HL-60 (cell line): Measurements from ENCODE around the gene IL12RB2.
"Not testable (repeated sequence)": the region's sequence is repeated elsewhere in the genome, so short reads cannot be mapped to it uniquely, and the experiment has no call there.

Experiments used
- DNase-seq, 2 experiments: peaks; one replicate each; pipeline ENCODE4 v3.0.0-alpha.2; 2010 to 2020; ENCODE audit warnings: low read depth in 1 of 2, low spot score in 1 of 2
- H3K27ac ChIP-seq: fragments of 250-450 bp; sonication (Bioruptor Pico); replicated peaks from 2 replicates; pipeline ENCODE4 v1.5.1; 2020; ENCODE audit warnings: mild to moderate bottlenecking, moderate library complexity
- H3K27me3 ChIP-seq: fragments of 250-450 bp; sonication (Bioruptor Pico); 2 replicates; pipeline ENCODE4 v1.5.1; 2021; ENCODE audit warnings: mild to moderate bottlenecking, moderate library complexity; ENCODE audit not compliant: insufficient read depth, poor library complexity, severe bottlenecking
- H3K4me3 ChIP-seq: replicated peaks from 2 replicates; pipeline ENCODE4 v1.5.1; 2011; ENCODE audit warnings: mild to moderate bottlenecking, control low read depth, low read length; ENCODE audit not compliant: insufficient read depth
- CTCF ChIP-seq: IDR thresholded peaks from one replicate; pipeline ENCODE4 v1.5.1; 2011; ENCODE audit warnings: low read length, control low read depth, inconsistent platforms; ENCODE audit not compliant: insufficient read depth
- GABPA ChIP-seq: IDR thresholded peaks from 2 replicates; pipeline ENCODE4 v1.6.1; 2012; ENCODE audit warnings: low read depth
- POLR2AphosphoS5 ChIP-seq: IDR thresholded peaks from 2 replicates; pipeline ENCODE4 v1.6.1; 2012; ENCODE audit warnings: low read depth
- REST ChIP-seq: IDR thresholded peaks from 2 replicates; pipeline ENCODE4 v1.6.1; 2012; ENCODE audit warnings: low read depth; ENCODE audit not compliant: insufficient replicate concordance
- SPI1 ChIP-seq: IDR thresholded peaks from 2 replicates; pipeline ENCODE4 v1.6.1; 2012; ENCODE audit warnings: low read depth, mild to moderate bottlenecking, borderline replicate concordance

The IL12RB2 gene

GRCh38 chr1:67405473-67406245, 98.0 kb downstream of the IL12RB2 start:
- Histone ChIP-seq H3K4me3 (no peak overlapping the region), H3K27ac (no peak overlapping the region), H3K27me3 (no peaks in the 10 kb centered on the region)
- DNase-seq: no peak
- TF ChIP-seq GABPA: no peak
- TF ChIP-seq POLR2AphosphoS5: no peak; the same call in 1 of the 2 replicates
- no peak for TF ChIP-seq REST
- no peak for TF ChIP-seq SPI1
- TF ChIP-seq CTCF: no peak

- Histone ChIP-seq H3K27ac (no peak overlapping the region), H3K4me3 (no peak overlapping the region), H3K27me3 (no peaks in the 10 kb centered on the region)
- TF ChIP-seq POLR2AphosphoS5: no peak
- DNase-seq: no peak
These were observed 99.8 kb downstream of the IL12RB2 start for GRCh38 chr1:67407498-67407897.

- H3K27me3 ChIP-seq: no peaks in the 10 kb centered on the region
- TF ChIP-seq POLR2AphosphoS5: no peak; the same call in 1 of the 2 replicates
- TF ChIP-seq CTCF: no peak
- no peak for TF ChIP-seq REST
- no peak for TF ChIP-seq GABPA
- TF ChIP-seq SPI1: no peak
- no peak overlapping the region for H3K27ac ChIP-seq
- DNase-seq: no peak
- no peak overlapping the region for H3K4me3 ChIP-seq
These were observed 100.5 kb downstream of the IL12RB2 start for GRCh38 chr1:67408148-67408547.

- DNase-seq, H3K27ac ChIP-seq, H3K4me3 ChIP-seq, H3K27me3 ChIP-seq: not testable (repeated sequence)
These were observed 105.4 kb downstream of the IL12RB2 start for GRCh38 chr1:67413101-67413500.

- no peak overlapping the region for H3K27ac ChIP-seq
- H3K4me3 ChIP-seq: no peak overlapping the region
- no peaks in the 10 kb centered on the region for H3K27me3 ChIP-seq
- TF ChIP-seq GABPA (no peak), SPI1 (no peak), POLR2AphosphoS5 (no peak), CTCF (no peak), REST (no peak)
- DNase-seq: no peak
These were observed 106.9 kb downstream of the IL12RB2 start for GRCh38 chr1:67414574-67414973.
